SK-N-SH (cell line): Measurements from ENCODE around the gene COBL. TPM values are rescaled to one million over a fixed set of nuclear protein-coding genes. Genes with fewer than 3 reads are reported as not detected.

Experiments used
- CTCF ChIA-PET: fragments of 300-600, 350-600 bp; formaldehyde crosslinking; extraction: SDS; loops from one replicate; lab custom pipeline; 2021; lab: Yijun Ruan, JAX
- POLR2A ChIA-PET: fragments of 350-600 bp; sonication (Branson Sonifier 250); formaldehyde crosslinking; extraction: SDS; loops from one replicate; lab custom pipeline; 2020; ENCODE audit warnings: antibody characterized with exemption, inconsistent platforms; lab: Yijun Ruan, JAX
- DNase-seq: peaks from one replicate; pipeline ENCODE4 v3.0.0; 2012
- H2AFZ ChIP-seq: fragments of 200-600 bp; sonication (generic); 2 replicates; pipeline ENCODE4 v1.8.1; 2016; ENCODE audit warnings: antibody characterized with exemption, mild to moderate bottlenecking, low read depth
- H3F3A ChIP-seq: fragments of 200-600 bp; sonication (generic); replicated peaks from 2 replicates; pipeline ENCODE3; 2016; ENCODE audit warnings: antibody characterized with exemption, mild to moderate bottlenecking; ENCODE audit not compliant: insufficient read depth
- H3K27ac ChIP-seq, 2 experiments: fragments of 200-500 bp in 1 of 2; fragments of 200-600 bp in 1 of 2; sonication (Bioruptor generic) in 1 of 2; sonication (generic), shearing (Covaris generic) in 1 of 2; 2 replicates each; pipeline versions ENCODE4 v1.5.1 to v1.6.1; 2014 to 2016; ENCODE audit warnings: low read depth in 2 of 2, inconsistent platforms in 1 of 2, low read length in 1 of 2, mild to moderate bottlenecking in 1 of 2, mixed read lengths in 1 of 2
- H3K27me3 ChIP-seq: fragments of 200-600 bp; sonication (generic), shearing (Covaris generic); 2 replicates; pipeline ENCODE4 v1.6.1; 2016; ENCODE audit warnings: mixed run types; ENCODE audit not compliant: insufficient read depth
- H3K36me3 ChIP-seq, 2 experiments: fragments of 200-500 bp in 1 of 2; fragments of 200-600 bp in 1 of 2; sonication (Bioruptor generic) in 1 of 2; sonication (generic) in 1 of 2; replicated peaks in 1 of 2; 2 replicates each; pipeline versions ENCODE3 to v1.5.1; 2014 to 2016; ENCODE audit warnings: low read length in 1 of 2, mild to moderate bottlenecking in 1 of 2; ENCODE audit not compliant: insufficient read depth in 2 of 2, control insufficient read depth in 1 of 2
- H3K4me1 ChIP-seq, 2 experiments: fragments of 200-500 bp in 1 of 2; fragments of 200-600 bp in 1 of 2; sonication (Bioruptor generic) in 1 of 2; sonication (generic), shearing (Covaris generic) in 1 of 2; 2 replicates each; pipeline versions ENCODE4 v1.5.1 to v1.6.1; 2014 to 2016; ENCODE audit warnings: low read depth in 1 of 2, low read length in 1 of 2, mixed run types in 1 of 2; ENCODE audit not compliant: insufficient read depth in 2 of 2, control insufficient read depth in 1 of 2
- H3K4me2 ChIP-seq: fragments of 200-600 bp; sonication (generic), shearing (Covaris generic); 2 replicates; pipeline ENCODE4 v1.6.1; 2017; ENCODE audit warnings: mixed run types
- H3K4me3 ChIP-seq, 2 experiments: fragments of 200-500 bp in 1 of 2; fragments of 200-600 bp in 1 of 2; sonication (Bioruptor generic) in 1 of 2; sonication (generic), shearing (Covaris generic) in 1 of 2; 2 replicates each; pipeline versions ENCODE4 v1.5.1 to v1.8.1; 2014 to 2016; ENCODE audit warnings: low read depth in 2 of 2, inconsistent platforms in 1 of 2, low read length in 1 of 2, mild to moderate bottlenecking in 1 of 2, mixed read lengths in 1 of 2, moderate library complexity in 1 of 2
- H3K79me2 ChIP-seq: fragments of 200-600 bp; sonication (generic); 2 replicates; pipeline ENCODE4 v1.8.1; 2017; ENCODE audit warnings: mild to moderate bottlenecking; ENCODE audit not compliant: insufficient read depth
- H3K9ac ChIP-seq: fragments of 200-600 bp; sonication (generic); 2 replicates; pipeline ENCODE4 v1.6.1; 2017; ENCODE audit warnings: mixed run types
- H3K9me2 ChIP-seq: fragments of 200-600 bp; sonication (generic); 2 replicates; pipeline ENCODE4 v1.6.1; 2017; ENCODE audit warnings: mixed run types
- H3K9me3 ChIP-seq: fragments of 200-600 bp; sonication (generic); 2 replicates; pipeline ENCODE4 v1.6.1; 2017; ENCODE audit warnings: mixed run types, mild to moderate bottlenecking, moderate library complexity
- H4K20me1 ChIP-seq: fragments of 200-600 bp; sonication (generic); 2 replicates; pipeline ENCODE4 v1.6.1; 2017; ENCODE audit warnings: mild to moderate bottlenecking, mixed run types; ENCODE audit not compliant: insufficient read depth
- CHD2 ChIP-seq: fragments of 150-350 bp; IDR thresholded peaks from 2 replicates; pipeline ENCODE4 v1.6.1; 2018; ENCODE audit warnings: low read length; ENCODE audit not compliant: partially characterized antibody
- CTCF ChIP-seq: fragments of 200-600 bp; sonication (generic); IDR thresholded peaks from 2 replicates; pipeline ENCODE4 v1.6.1; 2017; ENCODE audit warnings: antibody characterized with exemption, mild to moderate bottlenecking, moderate library complexity
- ELF1 ChIP-seq: IDR thresholded peaks from 2 replicates; pipeline ENCODE4 v1.4.0; 2012
- FOSL2 ChIP-seq: IDR thresholded peaks from 2 replicates; pipeline ENCODE4 v1.4.0; 2012; ENCODE audit warnings: low read depth, mild to moderate bottlenecking, moderate library complexity, borderline replicate concordance
- FOXJ3 ChIP-seq: sonication (generic); formaldehyde crosslinking; IDR thresholded peaks from 2 replicates; pipeline ENCODE4 v1.5.1; 2020; ENCODE audit warnings: mild to moderate bottlenecking, missing genetic modification reagents
- FOXM1 ChIP-seq: IDR thresholded peaks from 2 replicates; pipeline ENCODE4 v1.4.0; 2012; ENCODE audit warnings: low read depth, mild to moderate bottlenecking
- GATA2 ChIP-seq: sonication (generic); formaldehyde crosslinking; IDR thresholded peaks from 2 replicates; pipeline ENCODE4 v1.5.0; 2020; ENCODE audit warnings: mild to moderate bottlenecking, missing genetic modification reagents
- NFIC ChIP-seq: IDR thresholded peaks from 2 replicates; pipeline ENCODE4 v1.4.0; 2012; ENCODE audit warnings: borderline replicate concordance
- POLR2AphosphoS5 ChIP-seq: IDR thresholded peaks from 2 replicates; pipeline ENCODE4 v1.6.1; 2012; ENCODE audit warnings: low read depth, low read length
- RCOR1 ChIP-seq: fragments of 150-350 bp; IDR thresholded peaks from 2 replicates; pipeline ENCODE4 v1.6.1; 2017; ENCODE audit warnings: antibody characterized with exemption, low read length
- RXRA ChIP-seq: IDR thresholded peaks from 2 replicates; pipeline ENCODE4 v1.4.0; 2012; ENCODE audit warnings: low read depth, mild to moderate bottlenecking, borderline replicate concordance
- SIN3A ChIP-seq: IDR thresholded peaks from 2 replicates; pipeline ENCODE4 v1.6.1; 2012; ENCODE audit warnings: low read depth, mild to moderate bottlenecking, low read length, moderate library complexity, borderline replicate concordance
- SMC3 ChIP-seq: IDR thresholded peaks from 2 replicates; pipeline ENCODE4 v1.6.1; 2012; ENCODE audit warnings: low read depth, low read length, improper control_type of control experiment
- TEAD4 ChIP-seq: IDR thresholded peaks from 2 replicates; pipeline ENCODE4 v1.4.0; 2012; ENCODE audit warnings: mild to moderate bottlenecking, borderline replicate concordance; ENCODE audit not compliant: insufficient read depth
- YY1 ChIP-seq: IDR thresholded peaks from 2 replicates; pipeline ENCODE4 v1.4.0; 2012; ENCODE audit warnings: low read depth, mild to moderate bottlenecking
- ZBTB33 ChIP-seq: IDR thresholded peaks from 2 replicates; pipeline ENCODE4 v1.4.0; 2012; ENCODE audit warnings: low read depth, borderline replicate concordance
- WGBS: methylation state at CpG from one replicate; pipeline ENCODE4 v1.1.6; 2017; ENCODE audit warnings: low lambda C conversion rate; 5-methylcytosine and 5-hydroxymethylcytosine counted together
- polyA plus RNA-seq, 3 experiments: library from polyadenylated mRNA; depleted of rRNA; stranded (reverse); fragments of >200 nt; gene quantifications; 2 replicates each; pipeline ENCODE4 v1.2.3, GENCODE V29; 2012
- TF ChIP-seq, protein P1 (sequence below): IDR thresholded peaks from 2 replicates; pipeline ENCODE4; 2012
- TF ChIP-seq, protein P2 (sequence below): IDR thresholded peaks from 2 replicates; pipeline ENCODE4 v1.4.0; 2012; ENCODE audit warnings: low read depth
- TF ChIP-seq, protein P3 (sequence below): IDR thresholded peaks from 2 replicates; pipeline ENCODE4 v1.4.0; 2012; ENCODE audit warnings: low read depth, borderline replicate concordance

The COBL gene
- polyA plus RNA-seq, 1 of the 3 experiments (the other 2 are of a cell fraction), result under 0.01 TPM

DNA sequence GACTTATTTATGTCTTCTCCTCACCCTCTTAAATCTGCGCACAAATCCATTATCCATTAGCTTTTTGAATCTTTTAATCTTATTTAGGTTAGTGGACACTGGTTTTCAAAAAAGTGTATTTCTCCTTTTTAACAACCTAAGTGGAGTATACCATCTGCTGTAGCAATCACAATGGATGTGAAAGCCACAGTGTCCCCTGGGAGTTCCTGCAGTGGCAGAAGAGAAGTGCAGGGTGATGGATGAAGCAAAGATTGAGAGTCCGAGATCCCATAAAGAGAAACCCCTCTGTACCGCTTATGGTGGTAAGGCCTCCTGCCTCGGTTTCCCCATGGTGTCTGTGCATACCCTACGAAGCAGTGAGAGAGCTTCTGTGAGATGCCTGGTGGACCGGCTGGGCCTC lies 236.4 kb downstream of the COBL start:
- Histone ChIP-seq H3F3A (no peaks in the 10 kb centered on the region), H3K9me3 (no peaks in the 10 kb centered on the region), H4K20me1 (no peaks in the 10 kb centered on the region), H3K27ac (no peak overlapping the region), H3K4me1 (no peaks in the 10 kb centered on the region; a peak in 1 of 4 replicates), H3K9me2 (no peaks in the 10 kb centered on the region), H3K9ac (no peak overlapping the region), H3K79me2 (no peaks in the 10 kb centered on the region), H3K27me3 (peaks cover 89% of the 10 kb centered on the region), H3K4me2 (no peak overlapping the region), H3K36me3 (no peaks in the 10 kb centered on the region), H2AFZ (no peak overlapping the region), H3K4me3 (no peak overlapping the region)
- POLR2A ChIA-PET, result no interaction called here
- 24% methylated on average over 6 of the region's 6 CpGs for WGBS
- no peak for DNase-seq
- TF ChIP-seq FOSL2 (no peak), RXRA (no peak), POLR2AphosphoS5 (no peak), YY1 (no peak), SIN3A (no peak), ZBTB33 (no peak), CHD2 (no peak)
- TF ChIP-seq, protein P1, sequence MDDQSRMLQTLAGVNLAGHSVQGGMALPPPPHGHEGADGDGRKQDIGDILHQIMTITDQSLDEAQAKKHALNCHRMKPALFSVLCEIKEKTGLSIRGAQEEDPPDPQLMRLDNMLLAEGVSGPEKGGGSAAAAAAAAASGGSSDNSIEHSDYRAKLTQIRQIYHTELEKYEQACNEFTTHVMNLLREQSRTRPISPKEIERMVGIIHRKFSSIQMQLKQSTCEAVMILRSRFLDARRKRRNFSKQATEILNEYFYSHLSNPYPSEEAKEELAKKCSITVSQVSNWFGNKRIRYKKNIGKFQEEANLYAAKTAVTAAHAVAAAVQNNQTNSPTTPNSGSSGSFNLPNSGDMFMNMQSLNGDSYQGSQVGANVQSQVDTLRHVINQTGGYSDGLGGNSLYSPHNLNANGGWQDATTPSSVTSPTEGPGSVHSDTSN, result no peak
- CTCF ChIA-PET, result interaction anchor here (0.6 to 3.0 kb wide), 2 partner anchors 12 to 75 kb away, joined by 4 to 13 read pairs; no protein-coding TSS in a partner anchor

DNA sequence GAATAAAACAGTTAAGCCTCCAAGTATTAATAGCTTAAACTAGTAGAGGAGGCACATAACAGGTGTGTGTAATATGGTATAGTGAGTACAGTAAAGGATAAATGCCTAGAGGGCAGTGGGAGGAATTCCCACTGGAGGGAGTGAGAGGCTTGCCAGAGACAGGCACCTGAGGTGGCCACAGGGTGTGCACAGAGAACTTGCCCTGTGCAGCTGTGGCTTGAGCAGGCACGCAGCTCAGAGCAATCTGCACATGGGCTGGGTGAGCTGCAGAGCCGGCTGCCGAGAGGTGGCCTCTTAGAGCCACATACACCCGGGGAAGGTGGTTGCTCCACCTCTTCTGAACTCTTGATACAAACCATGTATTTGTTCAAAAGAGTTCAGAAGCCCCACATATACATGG lies 237.1 kb downstream of the COBL start:
- no peaks in the 10 kb centered on the region for H4K20me1 ChIP-seq
- no peak overlapping the region for H2AFZ ChIP-seq
- H3K9me2 ChIP-seq, result no peaks in the 10 kb centered on the region
- no peak overlapping the region for H3K9ac ChIP-seq
- peaks cover 82% of the 10 kb centered on the region for H3K27me3 ChIP-seq
- no peak for DNase-seq
- no peaks in the 10 kb centered on the region for H3K79me2 ChIP-seq
- no peak overlapping the region for H3K4me2 ChIP-seq
- H3F3A ChIP-seq, result no peaks in the 10 kb centered on the region
- H3K9me3 ChIP-seq, result no peaks in the 10 kb centered on the region
- no peaks in the 10 kb centered on the region; a peak in 1 of 4 replicates for H3K4me1 ChIP-seq
- WGBS, result 31% methylated on average over 4 of the region's 4 CpGs
- no peak overlapping the region for H3K27ac ChIP-seq
- ChIA-PET POLR2A (no interaction called here), CTCF (interaction anchor here (3.0 kb wide), 1 partner anchor 11 kb away, joined by 13 read pairs; no protein-coding TSS in a partner anchor)
- no peaks in the 10 kb centered on the region for H3K36me3 ChIP-seq
- no peak overlapping the region for H3K4me3 ChIP-seq
- TF ChIP-seq, protein P2, sequence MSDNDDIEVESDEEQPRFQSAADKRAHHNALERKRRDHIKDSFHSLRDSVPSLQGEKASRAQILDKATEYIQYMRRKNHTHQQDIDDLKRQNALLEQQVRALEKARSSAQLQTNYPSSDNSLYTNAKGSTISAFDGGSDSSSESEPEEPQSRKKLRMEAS, result no peak
- no peak for TF ChIP-seq NFIC
- TF ChIP-seq GATA2, result no peak
- no peak for TF ChIP-seq SIN3A
- TF ChIP-seq, protein P3, sequence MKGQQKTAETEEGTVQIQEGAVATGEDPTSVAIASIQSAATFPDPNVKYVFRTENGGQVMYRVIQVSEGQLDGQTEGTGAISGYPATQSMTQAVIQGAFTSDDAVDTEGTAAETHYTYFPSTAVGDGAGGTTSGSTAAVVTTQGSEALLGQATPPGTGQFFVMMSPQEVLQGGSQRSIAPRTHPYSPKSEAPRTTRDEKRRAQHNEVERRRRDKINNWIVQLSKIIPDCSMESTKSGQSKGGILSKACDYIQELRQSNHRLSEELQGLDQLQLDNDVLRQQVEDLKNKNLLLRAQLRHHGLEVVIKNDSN, result no peak
- no peak for TF ChIP-seq ELF1
- no peak for TF ChIP-seq RCOR1
- no peak for TF ChIP-seq TEAD4
- no peak for TF ChIP-seq FOXJ3 (CRISPR knock-in tag)
- no peak for TF ChIP-seq FOXM1
- TF ChIP-seq SMC3, result no peak
- no peak for TF ChIP-seq CTCF
- TF ChIP-seq, protein P1, result no peak
- TF ChIP-seq CHD2, result no peak
- TF ChIP-seq ZBTB33, result no peak
